ENCODE measurements around the gene SLC34A2. TPM values are rescaled to one million over a fixed set of nuclear protein-coding genes. Genes with fewer than 3 reads are reported as not detected.

The SLC34A2 gene
- total RNA-seq, 2 donors from 2014 or later = 2.0 to 7.3 TPM

DNA sequence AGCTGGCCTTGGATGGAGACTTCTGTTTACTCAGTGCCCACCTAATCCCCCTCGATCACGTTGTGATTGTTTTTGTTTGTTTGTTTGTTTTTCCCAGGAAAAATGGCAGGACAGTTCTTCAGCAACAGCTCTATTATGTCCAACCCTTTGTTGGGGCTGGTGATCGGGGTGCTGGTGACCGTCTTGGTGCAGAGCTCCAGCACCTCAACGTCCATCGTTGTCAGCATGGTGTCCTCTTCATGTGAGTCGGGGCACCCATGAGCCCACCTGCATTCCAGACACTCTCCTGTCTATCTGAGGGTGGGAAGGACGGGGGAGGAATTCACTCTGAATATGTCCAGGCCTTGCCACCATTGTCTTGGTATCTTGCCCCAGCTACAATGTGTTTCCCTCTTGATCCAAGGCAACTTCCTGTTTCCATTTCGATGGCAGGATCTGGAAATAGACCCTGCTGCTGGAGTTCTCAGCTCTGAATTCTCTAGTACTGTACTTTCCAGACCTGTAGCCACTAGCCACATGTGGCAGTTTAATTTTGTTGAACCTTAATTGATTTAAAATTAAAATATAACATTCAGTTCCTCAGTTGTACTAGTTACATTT lies 10.5 kb downstream of the SLC34A2 start:
- intact Hi-C loops (cut with DNase I) = no loop called here
- H3K9me3 ChIP-seq = no peaks in the 10 kb centered on the region
- TF ChIP-seq, protein P1, sequence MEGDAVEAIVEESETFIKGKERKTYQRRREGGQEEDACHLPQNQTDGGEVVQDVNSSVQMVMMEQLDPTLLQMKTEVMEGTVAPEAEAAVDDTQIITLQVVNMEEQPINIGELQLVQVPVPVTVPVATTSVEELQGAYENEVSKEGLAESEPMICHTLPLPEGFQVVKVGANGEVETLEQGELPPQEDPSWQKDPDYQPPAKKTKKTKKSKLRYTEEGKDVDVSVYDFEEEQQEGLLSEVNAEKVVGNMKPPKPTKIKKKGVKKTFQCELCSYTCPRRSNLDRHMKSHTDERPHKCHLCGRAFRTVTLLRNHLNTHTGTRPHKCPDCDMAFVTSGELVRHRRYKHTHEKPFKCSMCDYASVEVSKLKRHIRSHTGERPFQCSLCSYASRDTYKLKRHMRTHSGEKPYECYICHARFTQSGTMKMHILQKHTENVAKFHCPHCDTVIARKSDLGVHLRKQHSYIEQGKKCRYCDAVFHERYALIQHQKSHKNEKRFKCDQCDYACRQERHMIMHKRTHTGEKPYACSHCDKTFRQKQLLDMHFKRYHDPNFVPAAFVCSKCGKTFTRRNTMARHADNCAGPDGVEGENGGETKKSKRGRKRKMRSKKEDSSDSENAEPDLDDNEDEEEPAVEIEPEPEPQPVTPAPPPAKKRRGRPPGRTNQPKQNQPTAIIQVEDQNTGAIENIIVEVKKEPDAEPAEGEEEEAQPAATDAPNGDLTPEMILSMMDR (IDR thresholded peaks at IDR 0.05) = no peak
- no peak for TF ChIP-seq POLR2A (IDR thresholded peaks at IDR 0.05)

DNA sequence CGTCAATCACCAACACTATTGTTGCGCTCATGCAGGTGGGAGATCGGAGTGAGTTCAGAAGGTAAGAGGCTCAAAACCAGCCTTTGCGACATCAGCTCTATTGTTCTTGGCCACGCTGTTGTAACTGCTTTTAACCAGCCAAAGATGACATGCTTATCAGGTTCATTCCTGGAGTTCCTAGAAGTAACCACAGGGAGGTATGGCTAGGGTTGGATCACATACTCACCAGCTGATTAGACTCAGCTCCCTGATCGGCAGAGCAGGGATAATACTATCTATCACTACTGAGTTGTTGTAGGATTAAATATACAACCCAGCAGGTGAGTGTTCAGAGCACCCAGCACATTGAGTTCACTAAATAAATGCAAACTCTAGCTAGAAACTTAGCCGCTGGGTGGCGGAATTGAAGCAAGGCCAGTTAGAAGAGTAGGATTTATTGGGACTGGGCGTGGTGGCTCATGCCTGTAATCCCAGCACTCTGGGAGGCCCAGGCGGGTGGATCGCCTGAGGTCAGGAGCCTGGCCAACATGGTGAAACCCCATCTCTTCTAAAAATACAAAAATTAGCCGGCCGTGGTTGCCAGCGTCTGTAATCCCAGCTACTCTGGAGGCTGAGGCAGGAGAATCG lies 12.4 kb downstream of the SLC34A2 start:
- Histone ChIP-seq H3K4me3 (no peak overlapping the region), H3K9me3 (no peaks in the 10 kb centered on the region), H3K27ac (no peak overlapping the region), H3K36me3 (replicated peaks in 1 of 2; ENCODE audit: insufficient read depth in 1 of 2, low read depth in 2 of 2) (no peaks in the 10 kb centered on the region), H3K27me3 (no peaks in the 10 kb centered on the region), H3K4me1 (no peaks in the 10 kb centered on the region)
- TF ChIP-seq, protein P1 (IDR thresholded peaks at IDR 0.05) = no peak
- no peak for TF ChIP-seq POLR2A (IDR thresholded peaks at IDR 0.05)
- ATAC-seq (no peak), DNase-seq (no peak)
- WGBS, 2 donors = 72 to 81% methylated on average over 14 to 15 of the region's 15 CpGs
- intact Hi-C loops (cut with DNase I) = no loop called here

More for the DNA sequence above, 10.5 kb downstream of the SLC34A2 start:
- whole genome bisulfite sequencing, 2 donors = 51 to 65% methylated on average over 7 to 9 of the region's 9 CpGs
- H3K4me1 ChIP-seq = no peaks in the 10 kb centered on the region
- DNase-seq (no peak), ATAC-seq (no peak)
- no peak overlapping the region for H3K4me3 ChIP-seq
- H3K36me3 ChIP-seq (replicated peaks in 1 of 2; ENCODE audit: insufficient read depth in 1 of 2, low read depth in 2 of 2) = no peaks in the 10 kb centered on the region
- H3K27me3 ChIP-seq = no peaks in the 10 kb centered on the region
- no peak overlapping the region for H3K27ac ChIP-seq

DNA sequence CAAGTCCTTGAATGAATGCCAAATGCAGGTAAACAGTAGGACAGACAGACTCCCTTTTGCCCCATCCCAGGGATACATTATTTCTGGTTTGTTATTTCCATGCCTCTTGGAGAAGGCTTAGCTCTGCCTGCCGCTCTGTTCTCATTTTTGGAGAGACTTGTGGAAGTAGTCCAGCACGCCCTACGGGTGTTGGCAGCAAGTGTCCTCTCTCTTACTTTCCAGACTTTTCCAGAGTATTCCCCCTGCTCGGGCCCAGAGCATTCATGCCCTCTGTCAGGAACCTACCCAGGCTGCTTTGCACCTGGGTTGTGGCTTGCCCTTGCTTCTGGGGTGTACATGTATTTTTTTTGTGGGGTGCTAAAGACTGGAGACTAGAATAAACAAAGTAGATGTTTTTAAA lies 15.3 kb downstream of the SLC34A2 start:
- Histone ChIP-seq H3K36me3 (replicated peaks in 1 of 2; ENCODE audit: insufficient read depth in 1 of 2, low read depth in 2 of 2) (no peaks in the 10 kb centered on the region), H3K27me3 (no peaks in the 10 kb centered on the region), H3K4me3 (no peak overlapping the region), H3K4me1 (no peaks in the 10 kb centered on the region), H3K9me3 (no peaks in the 10 kb centered on the region), H3K27ac (no peak overlapping the region)
- 57 to 65% methylated on average over 3 to 4 of the region's 4 CpGs for WGBS, 2 donors
- TF ChIP-seq, protein P1 (IDR thresholded peaks at IDR 0.05) = no peak
- no peak for TF ChIP-seq POLR2A (IDR thresholded peaks at IDR 0.05)
- DNase-seq = no peak
- no peak for ATAC-seq
- intact Hi-C loops (cut with DNase I) = no loop called here

DNA sequence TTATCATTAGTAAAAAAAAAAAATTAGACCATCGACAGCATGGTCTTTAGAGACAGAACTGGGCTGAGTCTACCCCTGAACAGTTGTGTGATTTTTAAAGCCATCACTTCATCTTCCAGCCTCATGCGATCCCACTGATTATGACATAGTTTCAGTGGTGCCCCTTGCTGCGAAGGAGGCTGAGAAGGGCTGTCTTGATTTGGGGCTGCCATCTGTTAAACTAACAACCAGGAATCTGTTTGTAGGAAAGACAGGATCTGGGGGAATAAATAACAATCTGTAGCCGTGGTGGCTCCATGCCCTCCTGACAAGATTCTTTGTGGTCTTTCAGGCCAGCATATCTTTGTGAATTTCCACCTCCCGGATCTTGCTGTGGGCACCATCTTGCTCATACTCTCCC lies 17.1 kb downstream of the SLC34A2 start:
- DNase-seq (no peak), ATAC-seq (no peak)
- 76 to 79% methylated on average over 4 to 5 of the region's 5 CpGs for WGBS, 2 donors
- Histone ChIP-seq H3K27me3 (no peaks in the 10 kb centered on the region), H3K4me1 (no peaks in the 10 kb centered on the region), H3K4me3 (no peak overlapping the region), H3K9me3 (no peaks in the 10 kb centered on the region), H3K27ac (no peak overlapping the region), H3K36me3 (replicated peaks in 1 of 2; ENCODE audit: insufficient read depth in 1 of 2, low read depth in 2 of 2) (no peaks in the 10 kb centered on the region)
- intact Hi-C loops (cut with DNase I) = no loop called here
- no peak for TF ChIP-seq POLR2A (IDR thresholded peaks at IDR 0.05)
- TF ChIP-seq, protein P1 (IDR thresholded peaks at IDR 0.05) = no peak

DNA sequence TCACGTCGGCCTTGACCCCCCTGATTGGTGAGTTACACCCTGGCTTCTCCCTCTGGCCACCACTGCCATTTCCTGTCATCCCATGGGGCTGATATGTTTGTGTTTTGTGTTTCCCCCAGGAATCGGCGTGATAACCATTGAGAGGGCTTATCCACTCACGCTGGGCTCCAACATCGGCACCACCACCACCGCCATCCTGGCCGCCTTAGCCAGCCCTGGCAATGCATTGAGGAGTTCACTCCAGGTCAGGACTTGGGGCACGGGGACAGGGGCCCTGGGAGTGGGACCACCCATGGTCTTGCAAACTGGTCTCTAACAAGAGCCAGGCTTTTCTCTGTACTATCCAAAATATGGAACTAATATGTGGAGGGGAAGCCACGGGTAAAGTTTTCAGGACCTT lies 18.7 kb downstream of the SLC34A2 start:
- ATAC-seq = no peak
- DNase-seq = no peak
- no peaks in the 10 kb centered on the region for H3K9me3 ChIP-seq
- intact Hi-C loops (cut with DNase I) = no loop called here
- H3K4me1 ChIP-seq = no peaks in the 10 kb centered on the region
- H3K27ac ChIP-seq = no peak overlapping the region
- no peaks in the 10 kb centered on the region for H3K27me3 ChIP-seq
- no peaks in the 10 kb centered on the region for H3K36me3 ChIP-seq (replicated peaks in 1 of 2; ENCODE audit: insufficient read depth in 1 of 2, low read depth in 2 of 2)
- H3K4me3 ChIP-seq = no peak overlapping the region
- TF ChIP-seq POLR2A (IDR thresholded peaks at IDR 0.05) = no peak
- TF ChIP-seq, protein P1 (IDR thresholded peaks at IDR 0.05) = no peak
- WGBS, 2 donors = 80 to 83% methylated on average over 10 of the region's 10 CpGs
